Ovary (tissue), 9 donors: Measurements from ENCODE around the gene STAT5B. TPM values are rescaled to one million over a fixed set of nuclear protein-coding genes. Genes with fewer than 3 reads are reported as not detected.

Experiments
- DNase-seq, 5 donors: peaks; one replicate each; pipeline ENCODE4 v3.0.0-alpha.2; 2019 to 2020
- H3K27ac ChIP-seq, 2 donors: fragments of 200-600 bp; one replicate each; pipeline versions ENCODE4 v1.5.1 to v1.8.0; 2019 to 2022
- H3K27me3 ChIP-seq: fragments of 200-600 bp; one replicate; pipeline ENCODE4 v1.8.0; 2022
- H3K36me3 ChIP-seq: fragments of 200-600 bp; sonication (generic); one replicate; pipeline ENCODE4 v1.5.1; 2019
- H3K4me1 ChIP-seq: one replicate; pipeline ENCODE4 v1.8.1; 2013; ENCODE audit warnings: mild to moderate bottlenecking, moderate library complexity; ENCODE audit not compliant: insufficient read depth
- H3K4me3 ChIP-seq: fragments of 200-600 bp; sonication (generic); one replicate; pipeline ENCODE4 v1.5.1; 2017
- H3K9me3 ChIP-seq, 2 donors: fragments of 200-600 bp in 1 of 2; sonication (generic) in 1 of 2; one replicate each; pipeline versions ENCODE4 v1.5.1 to v1.8.1; 2013 to 2019; ENCODE audit warnings: mild to moderate bottlenecking in 1 of 2, moderate library complexity in 1 of 2
- CTCF ChIP-seq, 3 donors: fragments of 450-650 bp in 2 of 3; fragments of 200-600 bp in 1 of 3; IDR thresholded peaks; one replicate each; pipeline versions ENCODE4 v1.5.1 to v1.8.0; 2016 to 2022; ENCODE audit warnings: antibody characterized with exemption in 3 of 3, mild to moderate bottlenecking in 1 of 3
- EP300 ChIP-seq: sonication (generic); formaldehyde crosslinking; IDR thresholded peaks from one replicate; pipeline ENCODE4 v1.6.1; 2017; ENCODE audit warnings: antibody characterized with exemption
- POLR2A ChIP-seq: fragments of 450-650 bp; IDR thresholded peaks from one replicate; pipeline ENCODE4 v1.6.1; 2017; ENCODE audit warnings: antibody characterized with exemption, mild to moderate bottlenecking, moderate library complexity
- WGBS, 3 donors: extraction: QIAGEN DNeasy Blood & Tissue Kit in 1 of 3; methylation state at CpG; one replicate each; pipeline versions ENCODE4 v1.1.5 to v1.1.7; 2013 to 2017; 5-methylcytosine and 5-hydroxymethylcytosine counted together
- intact Hi-C, 4 donors: fragments of 100-400 bp; cut with DNase I; formaldehyde crosslinking; loops; one replicate each; pipeline versions ENCODE4 v1.11.0 to v1.15.1; 2022 to 2023
- polyA plus RNA-seq, 2 donors: library from polyadenylated mRNA; stranded (reverse); fragments of 200-250 nt in 1 of 2; fragments of 350-450 nt in 1 of 2; fragmentation: Illumina TruSeq in 1 of 2; extraction: RNeasy Lipid Tissue Mini Kit (QIAGEN cat#74804) in 1 of 2; gene quantifications; one replicate each; pipeline ENCODE4 v1.2.3, GENCODE V29; 2013 to 2014
- total RNA-seq, 7 donors: library from RNA; depleted of rRNA in 2 of 7; stranded (reverse); fragments of >200 nt in 2 of 7; fragmentation: NEBNext Ultra II Directional in 3 of 7; extraction: Animal tissue kit (Norgen Biotek cat#: 25700) in 3 of 7; gene quantifications; one replicate each; pipeline versions ENCODE4 v1.1.0 to v1.2.4, GENCODE V29; 2016 to 2023
- donor health status: DM: no; HTN: no; CAD: no; lungs with moderate emphysema.
- donor health status: DM: no; HTN: no; CAD: no.
- donor health status: Bipolar disorder and iron deficiency.
- donor health status: DM: yes; HTN: yes; CAD: no.
- donor health status: DM: no; HTN: no; CAD: no.
- donor health status: DM: yes; HTN: yes; CAD: no.

Gene STAT5B
- total and polyA plus RNA-seq, 9 donors: 66.1 to 176 (median 108) TPM

- TF ChIP-seq CTCF (IDR thresholded peaks at IDR 0.05): no peak
- no peak for TF ChIP-seq EP300
- no peak for TF ChIP-seq POLR2A
- H3K9me3 ChIP-seq: no peaks in the 10 kb centered on the region
- no peaks in the 10 kb centered on the region for H3K36me3 ChIP-seq
- no peak for DNase-seq
- peak overlapping the region; percentile 82 for H3K4me3 ChIP-seq
- intact Hi-C loops: no loop called here
- no peaks in the 10 kb centered on the region for H3K27me3 ChIP-seq
- peaks cover 5% of the 10 kb centered on the region for H3K4me1 ChIP-seq
- H3K27ac ChIP-seq: peak overlapping the region; percentile 78 to 86
- 7 to 13% (median 8%) methylated on average over 13 of the region's 13 CpGs for WGBS, 3 donors
Measured at GRCh38 chr17:42274812-42275526, 1.2 kb downstream of the STAT5B start.

GRCh38 chr17:42274253-42274542, 2.0 kb downstream of the STAT5B start:
- Histone ChIP-seq H3K27ac (no peak overlapping the region), H3K4me3 (no peak overlapping the region), H3K36me3 (no peaks in the 10 kb centered on the region), H3K4me1 (peaks cover 5% of the 10 kb centered on the region), H3K9me3 (no peaks in the 10 kb centered on the region), H3K27me3 (no peaks in the 10 kb centered on the region)
- no peak for DNase-seq
- TF ChIP-seq CTCF (IDR thresholded peaks at IDR 0.05) (no peak), POLR2A (no peak), EP300 (no peak)
- intact Hi-C loops: no loop called here
- WGBS, 3 donors: 81 to 86% (median 85%) methylated on average over 3 of the region's 3 CpGs

GRCh38 chr17:42273474-42274252, 2.5 kb downstream of the STAT5B start:
- no peaks in the 10 kb centered on the region for H3K36me3 ChIP-seq
- WGBS, 3 donors: 43 to 65% (median 58%) methylated on average over 7 of the region's 7 CpGs
- H3K27me3 ChIP-seq: no peaks in the 10 kb centered on the region
- DNase-seq: no peak
- intact Hi-C loops: no loop called here
- no peak for TF ChIP-seq CTCF (IDR thresholded peaks at IDR 0.05)
- no peak for TF ChIP-seq POLR2A
- no peak for TF ChIP-seq EP300
- no peak overlapping the region for H3K27ac ChIP-seq
- H3K9me3 ChIP-seq: no peaks in the 10 kb centered on the region
- no peak overlapping the region for H3K4me3 ChIP-seq
- H3K4me1 ChIP-seq: peaks cover 5% of the 10 kb centered on the region

- TF ChIP-seq EP300 (no peak), POLR2A (no peak)
- intact Hi-C loops: no loop called here
- Histone ChIP-seq H3K27ac (no peak overlapping the region), H3K36me3 (no peaks in the 10 kb centered on the region), H3K9me3 (no peaks in the 10 kb centered on the region), H3K4me3 (no peak overlapping the region), H3K27me3 (no peaks in the 10 kb centered on the region), H3K4me1 (peaks cover 6% of the 10 kb centered on the region)
- 66 to 76% (median 67%) methylated on average over 7 of the region's 7 CpGs for WGBS, 3 donors
- DNase-seq: no peak
Measured at GRCh38 chr17:42272162-42272907, 3.9 kb downstream of the STAT5B start.

GRCh38 chr17:42271779-42272035, 4.5 kb downstream of the STAT5B start:
- Histone ChIP-seq H3K4me1 (peaks cover 9% of the 10 kb centered on the region), H3K36me3 (no peaks in the 10 kb centered on the region), H3K27me3 (no peaks in the 10 kb centered on the region), H3K27ac (no peak overlapping the region), H3K4me3 (no peak overlapping the region), H3K9me3 (no peaks in the 10 kb centered on the region)
- TF ChIP-seq CTCF (IDR thresholded peaks at IDR 0.05): no peak
- no peak for TF ChIP-seq EP300
- TF ChIP-seq POLR2A: no peak
- intact Hi-C loops: no loop called here
- DNase-seq: no peak
